HG03565 (cell line): ENCODE results near the gene FOXL2NB.
"Not testable (repeated sequence)": the region's sequence is repeated elsewhere in the genome, so short reads cannot be mapped to it uniquely, and the experiment has no call there.

Experiments
- ATAC-seq: cut with Tn5 transposase; IDR thresholded peaks from one replicate; pipeline ENCODE4 v1.9.1; 2021; ENCODE audit warnings: mild to moderate bottlenecking, moderate library complexity; ENCODE audit not compliant: unreplicated experiment

FOXL2NB gene

GRCh38 chr3:138946663-138947494 lies at the start of gene FOXL2NB, which contains the start of gene FOXL2:
FOXL2NB (plus strand) TSS chr3:138947217; CDS start chr3:138947365, 148 bp downstream.
FOXL2 (minus strand) TSS chr3:138947137; CDS start chr3:138946722, 415 bp downstream.
- no peak for ATAC-seq

- ATAC-seq, result no peak
Measured at GRCh38 chr3:138898301-138898700, 48.7 kb upstream of the FOXL2NB start.

DNA sequence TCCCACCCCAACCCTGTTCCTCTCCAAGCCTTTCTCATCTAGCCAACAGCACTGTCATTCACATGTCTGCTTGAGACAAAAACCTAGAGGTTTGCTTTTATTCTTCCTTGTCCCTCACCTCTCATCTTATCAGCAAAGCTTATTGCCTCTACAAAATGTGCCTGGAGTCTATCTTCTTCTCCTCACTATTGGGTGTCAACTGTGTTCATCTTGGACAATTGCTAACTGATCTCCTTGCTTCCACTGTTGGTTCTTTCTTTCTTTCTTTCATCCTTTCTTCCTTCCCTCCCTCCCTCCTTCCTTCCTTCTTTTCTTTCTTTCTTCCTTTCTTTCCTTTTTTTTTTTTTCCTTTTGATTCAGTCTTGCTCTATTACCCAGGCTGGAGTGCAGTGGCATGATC lies 48.3 kb upstream of the FOXL2NB start:
- no peak for ATAC-seq

- no peak for ATAC-seq
Measured at GRCh38 chr3:138899351-138899991, 47.5 kb upstream of the FOXL2NB start.

DNA sequence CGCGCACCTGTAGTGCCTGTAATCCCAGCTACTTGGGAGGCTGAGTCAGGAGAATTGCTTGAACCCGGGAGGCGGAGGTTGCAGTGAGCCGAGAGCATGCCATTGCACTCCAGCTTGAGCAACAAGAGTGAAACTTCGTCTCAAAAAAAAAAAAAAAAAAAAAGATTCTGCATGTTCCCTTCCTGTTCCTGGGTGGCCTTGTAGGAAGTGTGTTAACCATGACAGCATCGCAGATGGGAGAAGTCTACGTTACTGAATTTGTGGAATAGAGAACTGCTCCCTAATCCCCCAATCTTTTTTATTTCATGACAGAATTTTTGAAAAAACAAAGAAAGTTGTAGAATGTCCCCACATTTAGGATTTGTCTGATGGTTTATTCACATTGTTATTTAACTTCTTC lies 45.5 kb upstream of the FOXL2NB start:
- no peak for ATAC-seq

GRCh38 chr3:138902171-138902570 lies 44.8 kb upstream of the FOXL2NB start:
- no peak for ATAC-seq

DNA sequence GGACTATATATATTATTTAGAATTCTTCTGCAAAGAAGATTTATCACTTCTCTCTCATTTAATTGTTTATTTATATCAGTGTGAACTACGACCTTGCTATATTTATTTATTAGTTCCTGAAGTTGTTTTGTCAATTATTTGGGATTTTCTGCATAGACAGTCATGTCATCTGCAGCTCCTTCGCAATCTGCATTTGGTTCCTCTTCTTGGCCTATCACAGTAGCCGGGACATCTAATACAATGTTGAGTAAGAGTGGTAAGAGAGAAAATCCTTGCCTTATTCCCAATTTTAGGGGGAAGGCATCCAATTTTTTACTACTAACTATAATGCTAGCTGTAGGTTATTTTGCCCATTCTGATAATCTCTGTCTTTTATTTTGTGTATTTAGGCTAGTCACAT lies 39.5 kb upstream of the FOXL2NB start:
- no peak for ATAC-seq

- no peak for ATAC-seq
Measured at GRCh38 chr3:138908846-138909245, 38.2 kb upstream of the FOXL2NB start.

GRCh38 chr3:138909904-138910303 lies 37.1 kb upstream of the FOXL2NB start:
- no peak for ATAC-seq

- no peak for ATAC-seq
Measured at GRCh38 chr3:138911621-138912020, 35.4 kb upstream of the FOXL2NB start.

- no peak for ATAC-seq
Measured at GRCh38 chr3:138912237-138912636, 34.8 kb upstream of the FOXL2NB start.

- no peak for ATAC-seq
Measured at GRCh38 chr3:138913766-138914165, 33.3 kb upstream of the FOXL2NB start.

DNA sequence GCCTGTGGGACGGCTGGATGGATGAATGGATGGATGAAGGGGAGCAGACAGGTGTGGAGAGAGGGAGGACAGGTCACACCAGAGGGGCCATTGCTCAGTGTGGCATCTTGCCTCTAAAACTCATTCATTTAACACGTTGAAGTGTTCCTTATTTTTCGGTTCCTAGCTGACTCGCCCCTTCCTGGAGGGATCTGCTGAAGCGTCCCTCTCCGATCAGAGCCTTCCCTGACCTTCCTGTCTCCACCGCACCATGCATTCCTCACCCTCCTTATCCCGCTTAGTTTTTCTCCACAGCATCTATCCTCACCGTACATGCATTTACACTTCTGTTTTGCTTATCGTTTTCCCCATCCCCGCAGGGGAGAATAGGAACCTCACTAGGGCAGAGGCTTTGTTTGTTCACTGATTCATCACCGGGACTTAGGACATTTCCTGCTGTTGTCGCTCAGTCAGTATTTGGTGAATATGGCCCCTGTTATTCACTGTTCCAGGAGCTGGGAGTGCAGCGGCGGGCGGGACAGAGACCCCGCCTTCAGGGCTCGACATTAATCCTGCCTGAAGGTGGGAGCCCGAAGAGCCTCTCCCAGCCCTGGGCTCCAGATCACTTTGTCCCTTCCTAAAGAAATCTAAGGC lies 32.0 kb upstream of the FOXL2NB start:
- peak; percentile 17 for ATAC-seq

DNA sequence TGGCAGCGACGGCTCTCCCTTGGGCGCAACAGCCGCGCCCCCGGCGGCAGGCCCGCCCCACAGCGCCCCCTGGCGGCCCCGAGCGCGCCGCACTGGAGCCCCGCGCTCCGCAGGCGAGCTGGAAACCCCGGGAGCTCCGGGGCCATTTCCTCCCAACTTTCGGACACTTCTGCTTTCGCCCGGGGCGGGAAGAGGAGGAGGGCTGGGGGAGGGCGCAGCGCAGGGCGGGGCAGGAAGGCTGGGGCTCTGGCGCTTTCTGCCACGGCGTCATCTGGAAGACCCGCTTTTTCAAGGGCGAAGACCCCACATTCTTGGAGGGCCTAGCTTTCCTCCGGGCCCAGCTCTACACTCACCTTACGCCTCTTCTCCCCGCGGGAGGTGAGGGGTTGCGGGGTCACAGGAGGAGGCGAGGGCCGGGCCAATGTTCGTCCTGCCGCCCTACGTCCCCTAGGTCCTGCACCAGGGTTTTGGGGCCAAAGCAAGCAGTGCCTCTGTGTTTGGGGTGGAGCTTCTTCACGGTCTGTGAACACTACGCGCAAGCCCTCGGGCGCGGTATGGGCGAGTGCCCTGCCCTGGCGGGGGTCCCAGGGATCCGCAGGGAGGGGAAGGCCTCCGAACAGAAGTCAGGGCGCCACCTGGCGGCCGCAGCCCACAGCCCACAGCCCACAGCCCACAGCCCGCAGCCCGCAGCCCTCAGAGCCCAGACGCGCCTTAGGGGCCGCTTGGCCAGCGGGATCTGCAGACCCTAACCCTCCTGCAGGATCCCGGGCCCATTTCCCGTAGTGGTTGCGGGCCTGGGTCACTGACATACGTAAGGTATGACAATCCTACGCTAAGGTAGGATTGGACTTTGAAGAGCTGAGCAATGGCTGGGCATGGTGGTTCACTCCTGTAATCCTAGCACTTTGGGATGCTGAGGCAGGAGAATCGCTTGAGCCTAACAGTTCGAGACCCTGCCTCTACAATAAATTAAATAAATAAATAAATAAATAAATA lies 31.2 kb upstream of the FOXL2NB start:
- ATAC-seq, result peak; percentile 65

DNA sequence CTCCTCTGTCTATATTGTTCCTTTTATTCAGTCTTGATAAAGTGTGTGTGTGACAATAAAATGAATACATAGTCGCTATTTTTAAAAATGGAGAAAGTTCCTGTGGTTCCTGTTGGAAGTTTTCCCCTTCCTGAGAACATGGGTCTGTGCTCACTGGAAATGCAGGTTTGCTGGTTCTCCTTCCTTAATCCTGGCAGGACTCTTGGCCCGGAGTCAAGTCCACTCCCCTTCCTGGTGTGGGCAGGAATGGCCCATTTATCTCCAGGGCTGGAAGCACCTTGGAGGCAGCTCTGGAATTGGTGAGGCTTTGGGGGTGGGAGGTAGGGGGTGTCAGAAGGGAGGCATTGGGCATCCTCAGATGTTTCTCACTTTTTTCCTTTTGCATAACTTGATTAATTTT lies 30.2 kb upstream of the FOXL2NB start:
- no peak for ATAC-seq

DNA sequence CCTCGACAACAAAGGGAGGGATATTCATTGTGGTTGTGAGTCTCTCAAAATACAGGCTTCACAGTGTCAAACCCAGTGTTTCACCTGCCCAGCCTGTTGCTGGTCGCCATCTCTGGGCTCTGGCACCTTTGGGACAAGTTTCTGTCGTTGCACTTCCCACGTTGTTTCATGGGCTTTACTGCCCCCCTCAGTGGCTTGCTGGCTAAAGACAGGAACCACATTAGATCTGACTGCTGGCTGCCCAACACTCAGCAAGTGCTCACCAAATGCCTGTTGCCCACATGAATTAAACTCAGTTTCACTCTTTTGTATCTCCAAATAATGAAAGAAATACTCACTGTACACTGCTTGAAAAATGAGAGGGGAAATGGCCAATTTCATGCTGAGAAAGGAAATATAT lies 27.7 kb upstream of the FOXL2NB start:
- no peak for ATAC-seq

DNA sequence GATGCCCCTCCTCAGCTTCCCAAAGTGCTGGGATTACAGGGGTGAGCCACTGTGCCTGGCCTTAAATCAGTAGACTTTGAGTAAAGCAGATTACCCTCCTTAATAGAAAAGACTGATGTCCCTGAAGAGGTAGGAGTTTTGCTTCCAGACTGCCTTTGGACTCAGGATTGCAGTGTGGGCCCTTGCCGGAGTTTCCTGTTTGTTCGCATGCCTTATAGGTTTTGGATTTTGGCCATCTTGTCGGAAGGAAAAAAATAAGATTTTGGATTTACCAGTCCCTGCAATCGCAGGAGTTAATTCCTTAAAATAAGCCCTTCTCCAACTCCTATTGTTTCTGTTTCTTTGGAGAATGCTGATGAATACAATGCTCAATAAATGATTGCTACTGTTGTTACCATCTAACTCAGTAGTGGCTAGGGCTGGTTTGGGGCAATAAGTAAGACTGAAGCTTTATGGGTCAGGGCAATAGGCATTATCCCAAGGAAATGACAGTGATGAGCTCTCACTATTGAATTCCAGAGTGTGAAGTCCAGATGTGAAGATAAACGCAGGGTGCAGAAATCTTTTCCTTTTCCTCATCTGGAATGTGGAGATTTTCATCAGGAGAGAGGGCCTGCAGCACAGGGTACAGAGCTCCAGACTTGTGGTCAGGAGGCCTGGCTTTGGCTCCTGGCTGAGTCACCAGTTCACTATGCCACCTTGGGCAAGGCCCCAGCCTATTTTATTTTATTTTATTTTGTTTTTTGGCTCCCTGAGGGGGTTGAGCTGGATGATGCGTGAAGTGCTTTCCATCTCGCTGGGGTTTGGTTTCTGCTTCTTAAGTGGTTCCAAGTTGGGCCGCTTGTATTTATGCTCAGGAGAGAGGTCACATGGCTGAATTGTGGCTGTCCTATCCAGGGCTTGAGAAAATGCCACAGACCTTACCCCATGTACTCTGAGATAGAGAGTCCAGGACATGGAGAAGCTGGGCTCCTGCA lies 25.4 kb upstream of the FOXL2NB start:
- ATAC-seq, result no peak

DNA sequence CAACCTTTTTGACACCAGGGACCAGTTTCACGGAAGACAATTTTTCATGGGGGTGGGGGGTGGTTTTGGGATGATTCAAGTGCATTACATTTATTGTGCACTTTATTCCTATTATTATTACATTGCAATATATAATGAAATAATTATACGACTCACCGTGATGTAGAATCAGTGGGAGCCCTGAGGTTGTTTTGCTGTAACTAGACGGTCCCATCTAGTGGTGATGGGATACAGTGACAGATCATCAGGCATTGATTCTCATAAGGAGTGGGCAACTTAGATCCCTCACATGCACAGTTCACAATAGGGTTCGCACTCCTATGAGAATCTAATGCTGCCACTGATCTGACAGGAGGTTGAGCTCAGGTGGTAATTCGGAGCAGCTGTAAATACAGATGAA lies 24.6 kb upstream of the FOXL2NB start:
- not testable (repeated sequence) for ATAC-seq

GRCh38 chr3:138923531-138923994 lies 23.5 kb upstream of the FOXL2NB start:
- peak; percentile 82 for ATAC-seq
